ENCODE measurements around the gene DBN1. TPM values are rescaled to one million over a fixed set of nuclear protein-coding genes. Genes with fewer than 3 reads are reported as not detected.

The DBN1 gene
- total and polyA plus RNA-seq, 9 of the 15 experiments (the other 6 are each of a cell fraction or from before 2014, with no cell fraction given): 0.25 to 87.2 (median 27.9) TPM

DNA sequence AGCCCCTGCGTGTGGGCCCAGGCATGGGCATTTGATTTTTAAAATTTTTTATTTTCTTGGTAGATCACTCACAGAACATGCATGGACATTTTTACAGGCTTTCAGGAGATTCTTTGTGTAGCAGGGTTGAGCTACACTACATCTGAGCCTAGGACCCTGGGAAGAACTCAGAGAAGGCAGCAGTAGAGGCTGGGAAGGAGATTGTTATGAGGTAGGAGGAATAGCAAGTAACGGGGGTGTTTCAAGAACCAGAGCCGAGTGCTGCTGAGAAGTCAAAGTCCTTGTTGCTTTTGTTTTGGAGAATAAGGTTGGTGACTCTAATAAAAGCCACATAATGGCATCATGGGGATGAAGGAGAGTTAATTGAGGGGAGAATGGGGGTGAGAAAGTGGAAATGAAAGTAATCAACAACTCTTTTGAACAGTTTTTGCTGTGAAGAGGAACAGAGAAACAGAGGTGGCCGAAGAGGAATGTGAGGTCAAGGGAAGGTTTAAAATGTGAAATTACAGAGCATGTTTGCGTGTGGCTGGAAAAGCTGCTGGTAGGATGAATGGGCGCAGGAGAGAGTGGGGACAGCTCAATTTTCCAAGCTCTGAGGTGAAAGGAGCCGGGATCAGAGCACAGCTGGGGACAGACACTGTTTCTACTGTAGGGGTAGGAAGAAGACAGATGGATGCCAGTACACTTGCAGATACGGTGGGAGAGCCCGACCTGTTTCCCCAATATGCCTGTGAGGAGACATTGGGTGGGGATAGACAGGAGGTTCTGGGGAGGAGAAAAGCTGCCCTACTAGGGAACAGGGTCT is 28.6 kb upstream of the DBN1 start:
- ATAC-seq: no peak
- FAIRE-seq: no peak
- DNase-seq (ENCODE audit: extremely low read depth in 1 of 4, low spot score in 3 of 4): no peak
- H3K27ac ChIP-seq (ENCODE audit: extremely low read depth, low read depth, low read length): no peak overlapping the region
- H3K9me3 ChIP-seq (replicated peaks; ENCODE audit: control insufficient read depth, insufficient read depth, low read depth, low read length): no peaks in the 10 kb centered on the region
- in situ Hi-C loops (cut with MboI): no loop called here
- H3K36me3 ChIP-seq (ENCODE audit: control insufficient read depth, insufficient read depth, low read length): peaks cover 7% of the 10 kb centered on the region; the same call in 1 of the 3 replicates
- ChIA-PET POLR2A (interaction anchor here (0.7 to 2.1 kb wide), 5 partner anchors 9 to 475 kb away, joined by 3 to 5 read pairs (median 3); no protein-coding TSS in a partner anchor), CTCF (ENCODE audit: low intra/inter-chr PET ratio) (interaction anchor here (0.9 to 2.4 kb wide), 2 partner anchors 10 to 98 kb away, joined by 7 to 19 read pairs; no protein-coding TSS in a partner anchor)
- H3K27me3 ChIP-seq (ENCODE audit: control insufficient read depth in 2 of 2, insufficient read depth in 2 of 2, low read length in 2 of 2): no peaks in the 10 kb centered on the region
- no peak overlapping the region for H3K4me2 ChIP-seq (ENCODE audit: insufficient read depth, low read length)
- peaks cover 8% of the 10 kb centered on the region for H3K79me2 ChIP-seq (ENCODE audit: control insufficient read depth, insufficient read depth, low read length)
- H4K20me1 ChIP-seq (replicated peaks; ENCODE audit: control insufficient read depth, insufficient read depth, low read length): no peaks in the 10 kb centered on the region
- H3K9ac ChIP-seq (ENCODE audit: insufficient read depth in 1 of 2, low read depth in 2 of 2, low read length in 2 of 2): peak overlapping the region in 1 of 2 experiments; percentile 36; a peak in 1 of 4 replicates
- no peak overlapping the region for H3K4me3 ChIP-seq
- no peak overlapping the region for H2AFZ ChIP-seq (ENCODE audit: low read depth, low read length)
- intact Hi-C loops (cut with micrococcal nuclease): loop anchor here (1.0 to 2.0 kb wide), 2 partner anchors 11 to 97 kb away; no protein-coding TSS in a partner anchor
- WGBS (ENCODE audit: insufficient coverage, low coverage, missing lambda C conversion rate): 51% methylated on average over 9 of the region's 9 CpGs
- H3K4me1 ChIP-seq (replicated peaks in 1 of 2; ENCODE audit: control insufficient read depth in 2 of 2, insufficient read depth in 2 of 2, low read length in 2 of 2): peaks cover 19 to 63% of the 10 kb centered on the region in 2 experiments
- BruUV-seq (replicated peaks): no TSS peak
- no peaks in the 10 kb centered on the region for H3K9me1 ChIP-seq (ENCODE audit: control insufficient read depth, insufficient read depth, low read length)
- TF ChIP-seq PCBP2 (IDR thresholded peaks at IDR 0.05; ENCODE audit: low read depth, low read length, poor library complexity, severe bottlenecking) (no peak), FOXA3 (CRISPR knock-in tag; conservative IDR thresholded peaks at IDR 0.05 in 1 of 2, IDR thresholded peaks at IDR 0.05 in 1 of 2) (no peak), ZKSCAN8 (CRISPR knock-in tag; IDR thresholded peaks at IDR 0.05) (no peak), NCOA2 (IDR thresholded peaks at IDR 0.05; ENCODE audit: partially characterized antibody in 2 of 2) (no peak), SNIP1 (IDR thresholded peaks at IDR 0.05; ENCODE audit: low read depth) (no peak), RBM14 (IDR thresholded peaks at IDR 0.05; ENCODE audit: borderline replicate concordance, insufficient read depth, low read depth, low read length) (no peak), BACH1 (tag; IDR thresholded peaks at IDR 0.05) (no peak), ZNF165 (CRISPR knock-in tag; IDR thresholded peaks at IDR 0.05; ENCODE audit: borderline replicate concordance) (no peak), RFX7 (CRISPR knock-in tag; IDR thresholded peaks at IDR 0.05) (no peak), ZNF668 (CRISPR knock-in tag; IDR thresholded peaks at IDR 0.05) (no peak), RAD21 (CRISPR knock-in tag; conservative IDR thresholded peaks at IDR 0.05 in 1 of 2, IDR thresholded peaks at IDR 0.05 in 1 of 2) (no peak), SREBF2 (CRISPR knock-in tag; IDR thresholded peaks at IDR 0.05) (no peak), CBX8 (IDR thresholded peaks at IDR 0.05; ENCODE audit: borderline replicate concordance, extremely low read depth, low read depth, low read length, poor library complexity, severe bottlenecking) (no peak), ZNF124 (CRISPR knock-in tag; IDR thresholded peaks at IDR 0.05) (no peak), MTA3 (IDR thresholded peaks at IDR 0.05; ENCODE audit: borderline replicate concordance) (no peak)
- TF ChIP-seq, protein P1, sequence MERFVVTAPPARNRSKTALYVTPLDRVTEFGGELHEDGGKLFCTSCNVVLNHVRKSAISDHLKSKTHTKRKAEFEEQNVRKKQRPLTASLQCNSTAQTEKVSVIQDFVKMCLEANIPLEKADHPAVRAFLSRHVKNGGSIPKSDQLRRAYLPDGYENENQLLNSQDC (CRISPR knock-in tag; IDR thresholded peaks at IDR 0.05): no peak
- TF ChIP-seq, protein P2, sequence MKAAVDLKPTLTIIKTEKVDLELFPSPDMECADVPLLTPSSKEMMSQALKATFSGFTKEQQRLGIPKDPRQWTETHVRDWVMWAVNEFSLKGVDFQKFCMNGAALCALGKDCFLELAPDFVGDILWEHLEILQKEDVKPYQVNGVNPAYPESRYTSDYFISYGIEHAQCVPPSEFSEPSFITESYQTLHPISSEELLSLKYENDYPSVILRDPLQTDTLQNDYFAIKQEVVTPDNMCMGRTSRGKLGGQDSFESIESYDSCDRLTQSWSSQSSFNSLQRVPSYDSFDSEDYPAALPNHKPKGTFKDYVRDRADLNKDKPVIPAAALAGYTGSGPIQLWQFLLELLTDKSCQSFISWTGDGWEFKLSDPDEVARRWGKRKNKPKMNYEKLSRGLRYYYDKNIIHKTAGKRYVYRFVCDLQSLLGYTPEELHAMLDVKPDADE (conservative IDR thresholded peaks at IDR 0.05; ENCODE audit: control insufficient read depth, low read depth, low read length): no peak
- TF ChIP-seq, protein P3, sequence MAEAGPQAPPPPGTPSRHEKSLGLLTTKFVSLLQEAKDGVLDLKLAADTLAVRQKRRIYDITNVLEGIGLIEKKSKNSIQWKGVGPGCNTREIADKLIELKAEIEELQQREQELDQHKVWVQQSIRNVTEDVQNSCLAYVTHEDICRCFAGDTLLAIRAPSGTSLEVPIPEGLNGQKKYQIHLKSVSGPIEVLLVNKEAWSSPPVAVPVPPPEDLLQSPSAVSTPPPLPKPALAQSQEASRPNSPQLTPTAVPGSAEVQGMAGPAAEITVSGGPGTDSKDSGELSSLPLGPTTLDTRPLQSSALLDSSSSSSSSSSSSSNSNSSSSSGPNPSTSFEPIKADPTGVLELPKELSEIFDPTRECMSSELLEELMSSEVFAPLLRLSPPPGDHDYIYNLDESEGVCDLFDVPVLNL (CRISPR knock-in tag; IDR thresholded peaks at IDR 0.05; ENCODE audit: low read depth): no peak

All from K562 (cell line).